Measurements from ENCODE around the gene C6orf15.

Gene C6orf15

DNA sequence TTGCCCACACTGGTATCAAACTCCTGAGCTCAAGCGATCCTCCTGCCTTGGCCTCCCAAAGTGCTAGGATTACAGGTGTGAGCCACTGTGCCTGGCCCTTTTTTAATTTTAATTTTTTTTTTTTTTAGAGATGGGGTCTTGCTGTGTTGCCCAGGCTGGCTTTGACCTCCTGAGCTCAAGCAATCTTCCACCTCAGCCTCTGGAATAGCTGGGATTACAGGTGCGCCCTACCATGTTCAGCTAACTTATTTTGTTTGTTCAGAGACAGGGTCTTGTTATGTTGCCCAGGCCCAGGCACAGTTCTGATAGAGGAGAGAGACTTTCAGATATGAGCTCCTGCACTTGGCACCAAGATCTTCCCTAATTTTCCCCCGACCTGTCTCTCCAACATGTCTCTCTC lies 18.4 kb upstream of the C6orf15 start:
- no peak for DNase-seq (ENCODE audit: low read depth)

- no peak for DNase-seq (ENCODE audit: low read depth)
These were observed 16.8 kb upstream of the C6orf15 start for GRCh38 chr6:31129130-31129529.

- no peak for DNase-seq (ENCODE audit: low read depth)
These were observed 15.8 kb upstream of the C6orf15 start for GRCh38 chr6:31128093-31128676.

DNA sequence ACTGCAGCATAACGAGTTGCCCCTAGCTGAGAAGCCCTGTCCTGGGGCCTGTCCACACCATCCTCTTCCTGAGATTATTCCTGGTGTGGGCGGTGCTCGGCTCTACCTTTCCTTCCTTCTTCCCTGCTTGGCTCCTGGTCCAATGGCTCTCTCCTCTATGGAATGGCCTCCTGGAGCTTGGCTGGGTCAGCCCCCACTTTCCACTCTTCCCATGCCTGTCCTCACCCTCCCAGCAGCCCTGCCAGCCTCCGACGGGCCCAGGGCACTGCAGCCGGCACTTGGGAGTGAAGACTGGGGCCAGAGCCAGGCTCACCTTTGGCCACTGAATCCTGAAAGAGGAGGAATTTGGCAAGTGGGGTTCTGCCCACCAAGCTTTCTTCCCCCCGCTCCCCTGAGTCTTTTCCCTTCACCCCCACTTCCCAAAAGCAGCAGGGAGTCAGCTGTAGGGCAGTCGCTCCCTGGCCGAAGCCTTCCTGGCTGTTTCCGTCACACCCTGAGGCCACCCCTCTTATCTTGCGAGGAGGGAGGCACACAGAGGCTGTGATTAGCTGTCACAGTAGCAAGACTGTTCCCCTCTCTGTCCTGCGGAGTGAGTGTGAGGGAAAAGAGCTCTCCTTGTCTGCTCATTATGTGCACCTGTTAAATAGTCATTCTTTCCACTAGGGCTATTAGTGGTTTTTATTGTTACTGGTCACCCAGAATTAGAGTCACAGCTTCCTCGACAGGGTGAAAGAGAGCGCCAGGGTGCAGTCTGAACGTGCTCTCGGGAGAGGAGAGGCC lies 14.2 kb upstream of the C6orf15 start:
- DNase-seq (ENCODE audit: low read depth), result no peak

DNA sequence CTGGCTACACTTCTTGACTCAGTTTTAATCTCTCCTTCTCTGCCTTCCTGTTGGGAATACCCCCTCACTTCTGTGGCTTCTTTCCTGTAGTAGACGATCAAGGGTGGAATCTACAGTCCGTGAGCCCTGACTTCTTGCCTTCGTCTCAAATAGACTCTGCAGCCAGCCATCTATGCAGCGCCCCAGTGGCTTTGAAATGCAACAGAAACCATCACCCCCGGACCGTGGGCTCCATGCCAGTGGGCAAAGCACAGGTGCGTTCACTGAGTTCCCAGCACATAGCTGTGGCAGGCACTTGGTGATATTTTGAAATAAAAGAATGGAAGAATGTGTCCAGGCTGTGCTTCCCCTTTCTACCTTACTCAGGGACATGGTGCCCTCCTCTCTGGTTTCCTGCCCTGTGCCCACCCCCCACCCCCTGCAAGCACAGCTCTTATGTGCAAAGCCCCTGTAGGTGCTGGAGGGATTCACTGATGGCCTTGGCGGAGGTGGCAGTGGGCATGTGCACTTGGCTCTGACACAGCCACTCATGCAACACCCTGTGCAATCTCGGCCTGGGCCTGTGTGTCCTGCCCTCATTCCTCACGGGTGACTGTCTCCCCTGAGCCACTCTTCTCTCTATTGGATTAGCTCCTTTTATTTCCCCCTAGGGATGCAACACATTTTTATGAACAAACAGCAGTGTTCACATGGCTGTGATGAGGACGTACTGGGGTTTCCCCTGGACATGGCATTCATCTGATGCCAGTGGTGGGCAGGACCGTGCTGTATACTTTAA lies 13.4 kb upstream of the C6orf15 start:
- DNase-seq (ENCODE audit: low read depth), result peak; percentile 73

GRCh38 chr6:31125162-31125561 lies 12.8 kb upstream of the C6orf15 start:
- no peak for DNase-seq (ENCODE audit: low read depth)

- DNase-seq (ENCODE audit: low read depth), result peak; percentile 83
These were observed 10.7 kb upstream of the C6orf15 start for GRCh38 chr6:31122791-31123706.

DNA sequence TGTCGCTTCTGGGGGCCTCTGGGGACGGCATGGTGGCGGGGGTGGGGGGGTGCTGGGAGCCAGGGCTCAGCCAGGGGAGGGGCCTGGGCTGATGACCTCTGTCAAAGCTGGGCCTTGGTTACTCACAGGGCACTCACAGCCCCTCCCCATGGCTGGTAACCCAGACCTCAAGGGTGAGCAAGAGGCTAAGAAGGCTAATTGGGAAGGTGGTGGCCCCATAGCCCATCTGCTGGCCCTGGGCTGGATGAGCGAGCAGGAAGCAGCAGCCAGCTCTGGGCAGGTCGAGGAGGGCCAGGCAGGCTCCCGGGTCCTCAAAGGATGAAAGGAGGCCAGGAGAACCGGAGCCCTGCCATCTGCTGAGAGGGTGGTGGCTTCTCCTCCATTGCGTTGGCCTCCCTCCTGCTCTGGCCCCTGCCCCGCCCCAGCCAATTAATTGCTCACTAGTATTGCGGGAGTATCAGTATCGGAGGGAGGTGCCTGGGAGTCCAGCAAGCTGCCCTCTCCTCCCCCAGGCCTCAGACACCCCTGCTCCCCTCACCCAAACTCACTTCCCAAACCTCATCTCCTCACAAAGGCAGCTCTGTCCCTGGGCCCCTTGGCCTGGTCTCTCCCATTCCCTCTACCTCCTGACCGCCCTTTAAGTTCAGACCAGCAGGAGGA lies 8.9 kb upstream of the C6orf15 start:
- no peak for DNase-seq (ENCODE audit: low read depth)

DNA sequence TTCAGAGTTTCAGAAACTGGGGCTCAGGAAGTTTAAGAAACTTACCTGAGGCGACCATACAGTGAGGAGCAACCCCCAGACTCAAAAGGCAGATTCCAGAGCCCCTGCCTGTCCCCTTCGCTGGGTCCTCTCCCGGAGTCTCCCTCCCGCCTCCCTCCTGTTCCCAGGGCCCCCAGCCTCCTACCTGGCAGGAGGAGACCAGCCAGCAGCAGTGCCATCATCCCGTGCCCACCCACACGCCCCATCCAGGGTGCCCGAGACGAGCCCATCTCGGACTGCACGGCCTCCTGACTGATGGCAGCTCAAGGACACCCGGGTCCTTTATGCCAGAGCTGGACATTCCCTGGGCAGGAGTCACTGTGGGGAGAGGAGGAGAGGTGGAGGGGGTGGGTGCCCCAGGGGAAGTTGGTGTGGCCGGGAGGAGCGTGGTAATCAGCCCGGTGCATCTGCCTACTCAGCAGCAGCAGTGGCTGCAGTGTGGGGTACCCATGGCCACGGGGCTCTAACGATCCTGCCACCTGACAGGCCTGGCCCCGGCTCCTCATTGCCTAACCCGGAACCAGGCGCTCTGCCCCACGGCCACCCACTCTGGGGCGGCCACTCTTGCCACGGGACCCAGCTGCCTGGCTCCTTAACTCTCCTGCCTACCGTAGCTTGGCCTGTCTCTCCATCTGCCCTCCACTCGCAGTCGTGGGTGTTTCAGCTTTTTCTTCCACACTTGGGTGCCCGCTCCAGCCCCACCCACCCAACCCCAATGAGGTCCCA lies 8.0 kb upstream of the C6orf15 start, which contains the start of gene CDSN:
CDSN (minus strand) TSS at position 296 of the 765 bp plus-strand sequence; CDS start at position 269, 27 bp downstream.
- DNase-seq (ENCODE audit: low read depth), result no peak

DNA sequence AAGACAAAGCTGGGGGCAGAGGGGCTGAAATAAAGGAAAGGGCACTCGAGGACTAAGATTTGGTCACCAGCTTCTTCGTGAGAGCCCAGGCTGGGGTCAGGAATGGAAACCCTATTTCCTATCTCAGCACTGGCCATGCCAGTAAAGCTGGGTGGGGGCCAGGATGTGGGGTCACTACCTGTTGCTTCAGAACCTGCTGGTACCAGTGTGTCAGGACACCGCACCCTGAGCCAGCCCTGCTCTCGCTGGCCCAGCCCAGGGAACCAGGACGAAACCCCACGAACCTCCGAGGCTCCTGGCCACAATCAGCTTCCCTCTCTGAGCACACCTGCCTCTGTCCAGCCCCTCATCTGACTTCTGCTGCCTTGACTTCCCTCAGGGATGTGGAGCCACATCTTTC lies 5.8 kb upstream of the C6orf15 start:
- DNase-seq (ENCODE audit: low read depth), result no peak

GRCh38 chr6:31116661-31117385 lies 4.4 kb upstream of the C6orf15 start:
- DNase-seq (ENCODE audit: low read depth), result peak; percentile 29

- no peak for DNase-seq (ENCODE audit: low read depth)
These were observed 3.7 kb upstream of the C6orf15 start for GRCh38 chr6:31115941-31116560.

DNA sequence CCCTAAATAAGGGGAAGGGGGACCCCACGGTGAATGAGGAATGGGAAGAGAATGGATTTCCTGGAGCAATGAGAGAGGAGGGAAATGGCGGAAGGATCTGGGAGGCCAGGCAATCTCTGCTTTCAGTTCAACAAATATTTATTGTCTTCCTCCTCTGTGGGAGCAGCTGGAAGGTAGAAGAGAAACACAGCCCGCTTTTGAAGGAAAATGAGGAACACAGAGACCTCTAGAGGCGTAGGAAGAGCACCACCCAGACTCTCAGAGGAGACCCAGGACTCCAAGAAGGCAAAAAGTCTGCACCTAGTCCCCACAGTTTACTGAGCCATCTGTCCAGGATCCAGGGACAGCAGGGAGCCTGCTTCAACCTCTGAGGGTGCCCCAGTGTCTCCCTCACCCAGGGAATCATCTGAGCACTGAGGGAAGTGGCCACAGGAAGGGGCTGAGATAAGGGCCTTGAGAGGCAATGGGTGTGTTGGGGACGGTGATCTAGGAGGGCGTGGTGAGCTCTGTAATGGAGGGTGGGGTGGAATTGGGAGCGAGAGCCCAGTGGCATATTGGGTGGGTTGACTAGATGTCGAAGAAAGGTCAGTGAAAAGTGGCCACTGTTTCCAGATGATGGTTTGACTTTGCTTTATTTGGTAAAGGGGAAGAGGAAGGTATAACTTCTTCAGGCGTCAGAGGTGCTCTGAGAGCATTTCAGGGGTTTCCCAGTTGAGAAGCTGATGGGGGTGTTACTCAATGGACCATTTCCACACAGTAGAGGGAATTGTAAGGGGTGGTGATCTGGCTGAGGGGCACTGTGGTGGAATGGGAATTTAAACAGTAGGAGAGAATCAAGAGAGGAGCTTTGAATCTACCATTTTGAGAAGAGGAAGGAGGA lies 2.8 kb upstream of the C6orf15 start:
- peak; percentile 24 for DNase-seq (ENCODE audit: low read depth)

DNA sequence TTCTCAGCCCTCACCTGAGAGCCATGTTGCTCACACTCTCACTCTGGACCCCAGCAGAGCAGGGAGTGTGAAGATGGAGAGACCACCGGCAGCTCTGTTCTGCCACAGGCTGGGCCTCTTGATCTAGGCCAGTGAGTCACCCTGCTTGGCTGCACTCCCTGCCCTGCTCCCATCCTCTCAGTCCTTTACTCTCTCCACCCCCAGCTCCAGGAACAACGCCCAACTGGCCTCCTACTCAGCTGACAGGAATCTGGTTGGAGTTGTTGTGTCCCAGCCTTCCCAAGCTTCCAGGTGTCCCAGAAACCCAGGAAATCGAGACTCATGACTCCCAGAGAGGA lies 2.1 kb upstream of the C6orf15 start, which contains the start of gene PSORS1C1:
PSORS1C1 (plus strand) TSS at position 260 of the 338 bp plus-strand sequence. CDS start 14,833 bp downstream, outside the sequence.
- DNase-seq (ENCODE audit: low read depth), result peak; percentile 86

- DNase-seq (ENCODE audit: low read depth), result peak; percentile 82
These were observed 1.6 kb upstream of the C6orf15 start for GRCh38 chr6:31113861-31114540.

DNA sequence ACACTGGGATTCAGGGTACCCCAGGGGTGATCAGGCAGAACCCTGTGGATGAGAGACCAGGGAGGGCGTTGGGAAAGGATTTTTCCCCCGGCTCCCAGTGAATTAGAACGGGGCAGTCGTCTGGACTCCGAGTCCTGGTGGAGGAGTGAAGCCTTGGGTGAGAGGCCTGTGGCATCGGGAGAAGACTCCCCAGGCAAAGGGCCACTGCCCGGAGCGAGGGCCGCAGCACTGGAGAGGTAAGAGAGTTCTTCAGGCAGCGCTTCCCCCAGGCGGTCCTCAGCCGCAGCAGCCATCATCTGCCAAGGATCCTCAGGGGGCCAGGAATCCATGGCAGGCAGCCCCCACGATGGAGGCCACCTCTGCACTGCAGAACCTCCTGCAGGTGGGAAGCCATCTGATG lies 663 bp downstream of the C6orf15 start:
- DNase-seq (ENCODE audit: low read depth), result no peak

DNA sequence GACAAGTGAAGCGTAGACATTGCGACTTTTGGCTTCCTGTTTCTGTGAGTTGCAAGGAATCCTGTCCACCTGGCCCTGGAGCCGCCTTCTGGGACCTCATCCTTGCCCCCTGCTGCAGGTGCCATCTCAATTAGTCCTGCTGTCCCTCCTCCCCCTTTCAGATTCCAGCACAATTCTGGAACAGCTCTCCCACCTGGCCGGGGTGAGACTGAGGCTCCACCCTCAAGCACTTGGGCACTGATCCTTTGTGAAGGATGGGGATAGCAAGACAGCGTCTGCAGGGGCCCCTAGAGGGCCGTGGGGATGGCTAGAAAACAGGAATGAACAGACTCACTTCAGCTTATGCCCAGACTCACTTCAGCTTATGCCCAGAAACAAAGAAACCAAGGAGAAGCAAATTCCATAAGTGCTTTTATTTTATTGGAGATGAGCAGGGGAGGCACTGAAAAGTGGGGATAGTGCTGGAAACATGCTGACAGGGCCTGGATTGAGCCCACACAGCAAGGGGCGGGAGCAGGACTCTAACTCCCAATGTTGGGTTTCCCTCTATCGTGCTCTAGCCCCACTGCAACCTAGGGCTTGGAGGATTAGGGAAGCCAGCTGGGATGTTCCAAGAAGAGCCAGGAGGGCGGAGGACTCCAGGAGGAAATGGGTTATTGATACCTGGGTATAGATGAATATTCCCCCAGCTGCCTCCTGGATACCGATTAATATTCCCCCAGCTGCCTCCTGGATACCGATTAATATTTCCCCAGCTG lies 1.4 kb downstream of the C6orf15 start:
- DNase-seq (ENCODE audit: low read depth), result no peak

All from fibroblast of gingiva (primary cell).